ENCODE data around the gene USP40.
A peak's percentile ranks its signal among the peaks of the same experiment; 100 is the strongest.

The USP40 gene

GRCh38 chr2:233501198-233502076 is 65.1 kb downstream of the USP40 start:
- no peak for DNase-seq
- in situ Hi-C loops (cut with MboI; ENCODE audit: low pct_unique_long_range_greater_than_20kb, low sequenced_read_pairs) = no loop called here

GRCh38 chr2:233499928-233500327 is 66.7 kb downstream of the USP40 start:
- no peak for DNase-seq
- in situ Hi-C loops (cut with MboI; ENCODE audit: low pct_unique_long_range_greater_than_20kb, low sequenced_read_pairs) = no loop called here

GRCh38 chr2:233498126-233498525 is 68.5 kb downstream of the USP40 start:
- in situ Hi-C loops (cut with MboI; ENCODE audit: low pct_unique_long_range_greater_than_20kb, low sequenced_read_pairs) = no loop called here

GRCh38 chr2:233497692-233498091 is 68.9 kb downstream of the USP40 start:
- in situ Hi-C loops (cut with MboI; ENCODE audit: low pct_unique_long_range_greater_than_20kb, low sequenced_read_pairs) = no loop called here
- peak; percentile 9 for DNase-seq

More at GRCh38 chr2:233498126-233498525, 68.5 kb downstream of the USP40 start:
- DNase-seq = peak; percentile 57

- in situ Hi-C loops (cut with MboI; ENCODE audit: low pct_unique_long_range_greater_than_20kb, low sequenced_read_pairs) = no loop called here
- DNase-seq = no peak
Measured at GRCh38 chr2:233495503-233496496, 70.8 kb downstream of the USP40 start.

- in situ Hi-C loops (cut with MboI; ENCODE audit: low pct_unique_long_range_greater_than_20kb, low sequenced_read_pairs) = no loop called here
- no peak for DNase-seq
Measured at GRCh38 chr2:233492751-233493150, 73.8 kb downstream of the USP40 start.

GRCh38 chr2:233492078-233492477 is 74.5 kb downstream of the USP40 start:
- no peak for DNase-seq
- in situ Hi-C loops (cut with MboI; ENCODE audit: low pct_unique_long_range_greater_than_20kb, low sequenced_read_pairs) = no loop called here

GRCh38 chr2:233491326-233491725 is 75.3 kb downstream of the USP40 start:
- in situ Hi-C loops (cut with MboI; ENCODE audit: low pct_unique_long_range_greater_than_20kb, low sequenced_read_pairs) = no loop called here
- no peak for DNase-seq

GRCh38 chr2:233490831-233491230 is 75.8 kb downstream of the USP40 start:
- DNase-seq = no peak
- in situ Hi-C loops (cut with MboI; ENCODE audit: low pct_unique_long_range_greater_than_20kb, low sequenced_read_pairs) = no loop called here

GRCh38 chr2:233489666-233490065 is 76.9 kb downstream of the USP40 start:
- DNase-seq = no peak
- in situ Hi-C loops (cut with MboI; ENCODE audit: low pct_unique_long_range_greater_than_20kb, low sequenced_read_pairs) = no loop called here

- in situ Hi-C loops (cut with MboI; ENCODE audit: low pct_unique_long_range_greater_than_20kb, low sequenced_read_pairs) = no loop called here
- DNase-seq = no peak
Measured at GRCh38 chr2:233489143-233489542, 77.4 kb downstream of the USP40 start.

- no peak for DNase-seq
- in situ Hi-C loops (cut with MboI; ENCODE audit: low pct_unique_long_range_greater_than_20kb, low sequenced_read_pairs) = no loop called here
Measured at GRCh38 chr2:233487748-233488345, 78.7 kb downstream of the USP40 start.

GRCh38 chr2:233486778-233487552 is 79.6 kb downstream of the USP40 start:
- in situ Hi-C loops (cut with MboI; ENCODE audit: low pct_unique_long_range_greater_than_20kb, low sequenced_read_pairs) = no loop called here
- no peak for DNase-seq

GRCh38 chr2:233486357-233486756 is 80.2 kb downstream of the USP40 start:
- DNase-seq = no peak
- in situ Hi-C loops (cut with MboI; ENCODE audit: low pct_unique_long_range_greater_than_20kb, low sequenced_read_pairs) = no loop called here

- DNase-seq = no peak
- in situ Hi-C loops (cut with MboI; ENCODE audit: low pct_unique_long_range_greater_than_20kb, low sequenced_read_pairs) = no loop called here
Measured at GRCh38 chr2:233485726-233486125, 80.9 kb downstream of the USP40 start.

- in situ Hi-C loops (cut with MboI; ENCODE audit: low pct_unique_long_range_greater_than_20kb, low sequenced_read_pairs) = no loop called here
- peak; percentile 46 for DNase-seq
Measured at GRCh38 chr2:233482616-233483015, 84.0 kb downstream of the USP40 start.

GRCh38 chr2:233481368-233482142 is 85.0 kb downstream of the USP40 start:
- in situ Hi-C loops (cut with MboI; ENCODE audit: low pct_unique_long_range_greater_than_20kb, low sequenced_read_pairs) = no loop called here

More at GRCh38 chr2:233481368-233482142, 85.0 kb downstream of the USP40 start:
- no peak for DNase-seq

Data from KBM-7 (cell line).